Tibial nerve (tissue), 4 donors: ENCODE results near the gene MLST8. TPM values are rescaled to one million over a fixed set of nuclear protein-coding genes. Genes with fewer than 3 reads are reported as not detected.

Experiments
- DNase-seq, 2 donors: peaks; one replicate each; pipeline ENCODE4 v3.0.0-alpha.2; 2019; ENCODE audit warnings: low spot score in 2 of 2
- H3K27ac ChIP-seq, 4 donors: fragments of 200-600 bp; sonication (generic) in 3 of 4; one replicate each; pipeline ENCODE4 v1.5.1; 2017 to 2019; ENCODE audit warnings: mild to moderate bottlenecking in 1 of 4
- H3K27me3 ChIP-seq, 2 donors: fragments of 200-600 bp; sonication (generic) in 1 of 2; one replicate each; pipeline versions ENCODE4 v1.5.1 to v1.6.0; 2017 to 2019
- H3K36me3 ChIP-seq, 3 donors: fragments of 200-600 bp; sonication (generic); one replicate each; pipeline ENCODE4 v1.5.1; 2018 to 2019
- H3K4me1 ChIP-seq, 4 donors: fragments of 200-600 bp; sonication (generic) in 3 of 4; one replicate each; pipeline ENCODE4 v1.5.1; 2017 to 2019
- H3K4me3 ChIP-seq, 4 donors: fragments of 200-600 bp; sonication (generic) in 3 of 4; one replicate each; pipeline ENCODE4 v1.5.1; 2017 to 2019; ENCODE audit warnings: mild to moderate bottlenecking in 1 of 4, moderate library complexity in 1 of 4
- H3K9me3 ChIP-seq, 4 donors: fragments of 200-600 bp; sonication (generic) in 3 of 4; one replicate each; pipeline ENCODE4 v1.5.1; 2017 to 2019
- EP300 ChIP-seq, 2 donors: sonication (generic); formaldehyde crosslinking; IDR thresholded peaks; one replicate each; pipeline ENCODE4 v1.6.1; 2017; ENCODE audit warnings: antibody characterized with exemption in 2 of 2, mild to moderate bottlenecking in 1 of 2
- POLR2A ChIP-seq, 2 donors: fragments of 450-650 bp; IDR thresholded peaks; one replicate each; pipeline ENCODE4 v1.6.1; 2017; ENCODE audit warnings: antibody characterized with exemption in 2 of 2, mild to moderate bottlenecking in 2 of 2, moderate library complexity in 2 of 2
- WGBS, 2 donors: methylation state at CpG; one replicate each; pipeline ENCODE4 v1.1.5; 2018; 5-methylcytosine and 5-hydroxymethylcytosine counted together
- total RNA-seq, 4 donors: library from RNA; depleted of rRNA; stranded (reverse); fragments of >200 nt; gene quantifications; one replicate each; pipeline ENCODE4 v1.1.0, GENCODE V29; 2016
- TF ChIP-seq, protein P1 (sequence below), 5 experiments: fragments of 200-600 bp in 3 of 5; fragments of 450-650 bp in 2 of 5; sonication (generic) in 3 of 5; IDR thresholded peaks; one replicate each; pipeline ENCODE4 v1.5.1; 2016 to 2019; ENCODE audit warnings: antibody characterized with exemption in 5 of 5, mild to moderate bottlenecking in 3 of 5, moderate library complexity in 2 of 5

Gene MLST8
- total RNA-seq, 4 donors from 2014 or later: 28.8 to 73.8 (median 43.8) TPM

DNA sequence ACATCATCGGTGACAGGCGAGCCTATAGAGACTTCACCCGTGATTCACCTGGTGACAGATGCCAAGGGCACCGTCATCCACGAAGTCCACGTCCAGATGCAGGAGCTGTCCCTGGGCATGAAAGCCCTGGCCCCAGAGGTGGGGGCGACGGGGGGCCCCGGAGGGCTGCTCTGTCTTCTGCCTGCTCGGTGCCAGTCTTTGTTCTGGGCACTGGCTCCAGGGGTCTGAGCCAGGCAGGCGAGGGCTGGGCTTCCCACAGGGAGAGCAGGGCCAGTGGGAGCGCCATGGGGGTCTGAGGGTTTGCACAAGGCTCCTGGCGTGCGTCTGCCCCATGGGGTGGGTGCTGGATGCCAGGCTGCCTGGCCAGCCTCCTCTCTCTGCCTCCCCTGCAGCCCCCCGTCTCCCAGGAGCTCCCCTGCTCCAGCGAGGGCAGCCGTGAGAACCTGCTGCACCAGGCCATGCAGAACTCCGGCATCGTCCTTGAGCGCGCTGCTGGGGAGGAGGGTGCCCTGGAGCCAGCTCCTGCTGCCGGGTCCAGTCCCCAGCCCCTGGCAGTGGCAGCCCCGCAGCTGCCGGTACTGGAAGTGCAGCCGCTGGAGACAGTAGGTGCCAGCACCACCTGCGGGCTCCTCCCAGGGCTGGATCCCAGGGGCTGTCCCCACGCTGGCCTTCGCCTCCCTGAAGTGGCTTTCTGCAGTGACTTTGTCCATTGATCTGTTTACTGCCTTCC is 28.0 kb downstream of the MLST8 start:
- DNase-seq: no peak
- Histone ChIP-seq H3K27ac (no peak overlapping the region), H3K4me1 (peaks cover 0 to 28% (median 22%) of the 10 kb centered on the region in 4 donors), H3K27me3 (peaks cover 0 to 17% of the 10 kb centered on the region in 2 donors), H3K36me3 (peaks cover 6 to 80% (median 37%) of the 10 kb centered on the region in 3 donors), H3K9me3 (no peaks in the 10 kb centered on the region), H3K4me3 (no peak overlapping the region)
- WGBS, 2 donors: 93 to 95% methylated on average over 13 to 15 of the region's 28 CpGs
- TF ChIP-seq POLR2A (IDR thresholded peaks at IDR 0.05): no peak
- no peak for TF ChIP-seq EP300 (IDR thresholded peaks at IDR 0.05)
- TF ChIP-seq, protein P1, sequence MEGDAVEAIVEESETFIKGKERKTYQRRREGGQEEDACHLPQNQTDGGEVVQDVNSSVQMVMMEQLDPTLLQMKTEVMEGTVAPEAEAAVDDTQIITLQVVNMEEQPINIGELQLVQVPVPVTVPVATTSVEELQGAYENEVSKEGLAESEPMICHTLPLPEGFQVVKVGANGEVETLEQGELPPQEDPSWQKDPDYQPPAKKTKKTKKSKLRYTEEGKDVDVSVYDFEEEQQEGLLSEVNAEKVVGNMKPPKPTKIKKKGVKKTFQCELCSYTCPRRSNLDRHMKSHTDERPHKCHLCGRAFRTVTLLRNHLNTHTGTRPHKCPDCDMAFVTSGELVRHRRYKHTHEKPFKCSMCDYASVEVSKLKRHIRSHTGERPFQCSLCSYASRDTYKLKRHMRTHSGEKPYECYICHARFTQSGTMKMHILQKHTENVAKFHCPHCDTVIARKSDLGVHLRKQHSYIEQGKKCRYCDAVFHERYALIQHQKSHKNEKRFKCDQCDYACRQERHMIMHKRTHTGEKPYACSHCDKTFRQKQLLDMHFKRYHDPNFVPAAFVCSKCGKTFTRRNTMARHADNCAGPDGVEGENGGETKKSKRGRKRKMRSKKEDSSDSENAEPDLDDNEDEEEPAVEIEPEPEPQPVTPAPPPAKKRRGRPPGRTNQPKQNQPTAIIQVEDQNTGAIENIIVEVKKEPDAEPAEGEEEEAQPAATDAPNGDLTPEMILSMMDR (IDR thresholded peaks at IDR 0.05): no peak

DNA sequence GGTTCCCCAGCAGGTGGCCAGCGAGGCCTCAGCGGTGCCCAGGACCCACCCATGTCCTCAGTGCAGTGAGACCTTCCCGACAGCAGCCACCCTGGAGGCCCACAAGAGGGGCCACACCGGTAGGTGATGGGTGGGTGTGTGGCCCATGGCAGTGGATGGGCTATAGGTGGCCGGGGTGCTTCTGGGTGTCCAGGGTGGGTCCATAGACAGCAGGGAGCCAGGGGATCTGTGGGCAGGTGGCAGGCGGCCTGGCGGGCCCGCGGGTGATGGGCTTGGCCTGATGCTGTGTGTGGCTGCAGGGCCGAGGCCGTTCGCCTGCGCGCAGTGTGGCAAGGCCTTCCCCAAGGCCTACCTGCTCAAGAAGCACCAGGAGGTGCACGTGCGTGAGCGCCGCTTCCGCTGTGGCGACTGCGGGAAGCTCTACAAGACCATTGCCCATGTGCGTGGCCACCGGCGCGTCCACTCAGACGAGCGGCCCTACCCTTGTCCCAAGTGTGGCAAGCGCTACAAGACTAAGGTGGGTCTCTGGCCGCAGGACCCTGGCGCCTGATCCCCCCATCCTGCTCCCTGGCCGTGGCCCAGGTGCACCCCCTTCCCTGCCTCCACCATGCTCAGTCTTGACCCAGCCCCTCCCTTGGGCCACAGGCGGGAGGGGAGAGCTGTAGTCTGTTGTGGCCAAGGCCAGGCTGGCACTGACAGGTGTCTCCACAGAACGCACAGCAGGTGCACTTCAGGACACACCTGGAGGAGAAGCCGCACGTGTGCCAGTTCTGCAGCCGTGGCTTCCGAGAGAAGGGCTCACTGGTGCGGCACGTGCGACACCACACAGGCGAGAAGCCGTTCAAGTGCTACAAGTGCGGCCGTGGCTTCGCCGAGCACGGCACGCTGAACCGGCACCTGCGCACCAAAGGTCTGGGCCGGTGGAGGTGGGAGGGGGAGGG is 28.9 kb downstream of the MLST8 start:
- TF ChIP-seq, protein P1 (IDR thresholded peaks at IDR 0.05): no peak
- TF ChIP-seq EP300 (IDR thresholded peaks at IDR 0.05) (no peak), POLR2A (IDR thresholded peaks at IDR 0.05) (no peak)
- WGBS, 2 donors: 92 to 94% methylated on average over 40 to 46 of the region's 51 CpGs
- no peak for DNase-seq
- peaks cover 6 to 78% (median 30%) of the 10 kb centered on the region in 3 donors for H3K36me3 ChIP-seq
- peaks cover 0 to 28% (median 22%) of the 10 kb centered on the region in 4 donors for H3K4me1 ChIP-seq
- no peaks in the 10 kb centered on the region for H3K9me3 ChIP-seq
- no peak overlapping the region for H3K4me3 ChIP-seq
- peaks cover 0 to 17% of the 10 kb centered on the region in 2 donors for H3K27me3 ChIP-seq
- no peak overlapping the region for H3K27ac ChIP-seq

DNA sequence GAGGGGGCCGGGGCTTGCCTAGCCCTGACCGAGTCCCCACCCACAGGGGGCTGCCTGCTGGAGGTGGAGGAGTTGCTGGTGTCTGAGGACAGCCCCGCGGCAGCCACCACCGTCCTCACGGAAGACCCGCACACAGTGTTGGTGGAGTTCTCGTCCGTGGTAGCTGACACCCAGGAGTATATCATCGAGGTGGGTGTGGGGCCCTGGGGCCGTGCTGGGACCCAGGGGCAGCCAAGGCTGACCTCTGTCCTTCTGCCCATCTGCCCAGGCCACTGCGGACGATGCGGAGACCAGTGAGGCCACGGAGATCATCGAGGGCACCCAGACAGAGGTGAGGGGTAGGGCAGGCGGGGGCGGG is 29.5 kb downstream of the MLST8 start:
- Histone ChIP-seq H3K4me3 (no peak overlapping the region), H3K4me1 (peaks cover 0 to 28% (median 22%) of the 10 kb centered on the region in 4 donors), H3K27ac (no peak overlapping the region), H3K9me3 (no peaks in the 10 kb centered on the region), H3K27me3 (peaks cover 0 to 17% of the 10 kb centered on the region in 2 donors), H3K36me3 (peaks cover 6 to 78% (median 24%) of the 10 kb centered on the region in 3 donors)
- 92 to 100% methylated on average over 2 to 8 of the region's 18 CpGs for WGBS, 2 donors
- DNase-seq: no peak
- TF ChIP-seq POLR2A (IDR thresholded peaks at IDR 0.05): no peak
- TF ChIP-seq, protein P1 (IDR thresholded peaks at IDR 0.05): no peak
- TF ChIP-seq EP300 (IDR thresholded peaks at IDR 0.05): no peak

DNA sequence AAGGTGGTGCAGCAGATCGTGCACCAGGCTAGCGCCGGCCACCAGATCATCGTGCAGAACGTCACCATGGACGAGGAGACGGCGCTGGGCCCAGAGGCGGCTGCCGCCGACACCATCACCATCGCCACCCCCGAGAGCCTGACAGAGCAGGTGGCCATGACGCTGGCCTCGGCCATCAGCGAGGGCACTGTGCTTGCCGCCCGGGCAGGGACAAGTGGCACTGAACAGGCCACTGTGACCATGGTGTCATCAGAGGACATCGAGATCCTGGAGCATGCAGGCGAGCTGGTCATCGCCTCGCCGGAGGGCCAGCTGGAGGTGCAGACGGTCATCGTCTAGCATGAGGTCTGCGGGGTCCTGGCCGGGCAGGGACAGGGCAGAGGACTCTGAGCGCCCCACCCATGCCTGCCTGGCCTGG is 30.0 kb downstream of the MLST8 start:
- peaks cover 0 to 17% of the 10 kb centered on the region in 2 donors for H3K27me3 ChIP-seq
- WGBS, 2 donors: 85 to 91% methylated on average over 23 to 24 of the region's 28 CpGs
- H3K27ac ChIP-seq: no peak overlapping the region
- no peaks in the 10 kb centered on the region for H3K9me3 ChIP-seq
- H3K36me3 ChIP-seq: peaks cover 6 to 76% (median 22%) of the 10 kb centered on the region in 3 donors
- H3K4me3 ChIP-seq: no peak overlapping the region
- peaks cover 0 to 28% (median 22%) of the 10 kb centered on the region in 4 donors for H3K4me1 ChIP-seq
- TF ChIP-seq EP300 (IDR thresholded peaks at IDR 0.05): no peak
- TF ChIP-seq, protein P1 (IDR thresholded peaks at IDR 0.05): no peak
- TF ChIP-seq POLR2A (IDR thresholded peaks at IDR 0.05): no peak
- no peak for DNase-seq
